ENCODE data around the gene ELMO3. TPM values are rescaled to one million over a fixed set of nuclear protein-coding genes. Genes with fewer than 3 reads are reported as not detected.

Gene ELMO3
- total RNA-seq, 2 experiments from 2014 or later, result 7.6 to 9.4 TPM

GRCh38 chr16:67199808-67200198 lies 872 bp downstream of the ELMO3 start:
- no peak for DNase-seq
- Mint-ChIP-seq H3K27ac (no peak overlapping the region), H3K36me3 (peaks cover 15% of the 10 kb centered on the region), H3K4me3 (no peak overlapping the region), H3K9me3 (no peaks in the 10 kb centered on the region), H3K4me1 (peaks cover 9% of the 10 kb centered on the region), H3K27me3 (no peaks in the 10 kb centered on the region)
- ATAC-seq (ENCODE audit: low read depth), result no peak
- POLR2A ChIA-PET, result no interaction called here

GRCh38 chr16:67200491-67200890 lies 1.6 kb downstream of the ELMO3 start:
- POLR2A ChIA-PET, result no interaction called here
- no peaks in the 10 kb centered on the region for H3K9me3 Mint-ChIP-seq
- no peak overlapping the region for H3K27ac Mint-ChIP-seq

GRCh38 chr16:67201411-67202345 lies 2.7 kb downstream of the ELMO3 start:
- DNase-seq (no peak), ATAC-seq (ENCODE audit: low read depth) (no peak)
- peaks cover 6% of the 10 kb centered on the region for H3K36me3 Mint-ChIP-seq
- H3K4me3 Mint-ChIP-seq, result no peak overlapping the region
- no peaks in the 10 kb centered on the region for H3K27me3 Mint-ChIP-seq
- no peak overlapping the region for H3K27ac Mint-ChIP-seq
- POLR2A ChIA-PET, result no interaction called here
- H3K4me1 Mint-ChIP-seq, result peaks cover 6% of the 10 kb centered on the region
- H3K9me3 Mint-ChIP-seq, result no peaks in the 10 kb centered on the region

More at GRCh38 chr16:67200491-67200890, 1.6 kb downstream of the ELMO3 start:
- ATAC-seq (ENCODE audit: low read depth) (no peak), DNase-seq (no peak)
- peaks cover 15% of the 10 kb centered on the region for H3K36me3 Mint-ChIP-seq
- no peak overlapping the region for H3K4me3 Mint-ChIP-seq
- H3K4me1 Mint-ChIP-seq, result peaks cover 9% of the 10 kb centered on the region
- no peaks in the 10 kb centered on the region for H3K27me3 Mint-ChIP-seq

GRCh38 chr16:67202426-67202825 lies 3.5 kb downstream of the ELMO3 start:
- Mint-ChIP-seq H3K36me3 (peaks cover 2% of the 10 kb centered on the region), H3K27me3 (no peaks in the 10 kb centered on the region), H3K27ac (no peak overlapping the region), H3K4me3 (no peak overlapping the region), H3K4me1 (peaks cover 6% of the 10 kb centered on the region), H3K9me3 (no peaks in the 10 kb centered on the region)
- POLR2A ChIA-PET, result interaction anchor here (0.6 kb wide), 1 partner anchor 44 kb away, joined by 3 read pairs; no protein-coding TSS in a partner anchor
- ATAC-seq (ENCODE audit: low read depth) (no peak), DNase-seq (no peak)

- Mint-ChIP-seq H3K4me1 (peaks cover 6% of the 10 kb centered on the region), H3K27me3 (no peaks in the 10 kb centered on the region)
Observed at GRCh38 chr16:67202956-67203493, 4.1 kb downstream of the ELMO3 start.

GRCh38 chr16:67204076-67204475 lies 5.1 kb downstream of the ELMO3 start:
- Mint-ChIP-seq H3K4me1 (peaks cover 2% of the 10 kb centered on the region), H3K27ac (no peak overlapping the region), H3K36me3 (peaks cover 2% of the 10 kb centered on the region), H3K9me3 (no peaks in the 10 kb centered on the region), H3K4me3 (no peak overlapping the region), H3K27me3 (no peaks in the 10 kb centered on the region)
- DNase-seq (no peak), ATAC-seq (ENCODE audit: low read depth) (no peak)
- POLR2A ChIA-PET, result interaction anchor here (0.7 kb wide), 1 partner anchor 11 kb away, joined by 3 read pairs; no protein-coding TSS in a partner anchor

More at GRCh38 chr16:67202956-67203493, 4.1 kb downstream of the ELMO3 start:
- H3K9me3 Mint-ChIP-seq, result no peaks in the 10 kb centered on the region
- H3K4me3 Mint-ChIP-seq, result no peak overlapping the region
- ATAC-seq (ENCODE audit: low read depth) (no peak), DNase-seq (no peak)
- no peak overlapping the region for H3K27ac Mint-ChIP-seq
- POLR2A ChIA-PET, result interaction anchor here (0.6 kb wide), 1 partner anchor 44 kb away, joined by 3 read pairs; no protein-coding TSS in a partner anchor
- peaks cover 2% of the 10 kb centered on the region for H3K36me3 Mint-ChIP-seq

- DNase-seq, result no peak
- POLR2A ChIA-PET, result interaction anchor here (1.0 kb wide), 1 partner anchor 21 kb away, joined by 4 read pairs; the partner anchor contains the start of gene TMEM208
- Mint-ChIP-seq H3K9me3 (no peaks in the 10 kb centered on the region), H3K27me3 (no peaks in the 10 kb centered on the region), H3K27ac (no peak overlapping the region), H3K36me3 (no peaks in the 10 kb centered on the region), H3K4me1 (peaks cover 3% of the 10 kb centered on the region), H3K4me3 (no peak overlapping the region)
- ATAC-seq (ENCODE audit: low read depth), result no peak
Observed at GRCh38 chr16:67206129-67206837, 7.4 kb downstream of the ELMO3 start.

GRCh38 chr16:67206838-67207248 lies 7.9 kb downstream of the ELMO3 start:
- DNase-seq, result no peak
- H3K27me3 Mint-ChIP-seq, result no peaks in the 10 kb centered on the region
- no peak overlapping the region for H3K4me3 Mint-ChIP-seq
- H3K36me3 Mint-ChIP-seq, result no peaks in the 10 kb centered on the region
- POLR2A ChIA-PET, result interaction anchor here (1.0 kb wide), 1 partner anchor 20 kb away, joined by 4 read pairs; the partner anchor contains the start of gene TMEM208
- no peak overlapping the region for H3K27ac Mint-ChIP-seq
- H3K9me3 Mint-ChIP-seq, result no peaks in the 10 kb centered on the region
- H3K4me1 Mint-ChIP-seq, result peaks cover 3% of the 10 kb centered on the region
- ATAC-seq (ENCODE audit: low read depth), result no peak

- H3K36me3 Mint-ChIP-seq, result no peaks in the 10 kb centered on the region
- POLR2A ChIA-PET, result interaction anchor here (1.0 kb wide), 1 partner anchor 19 kb away, joined by 4 read pairs; the partner anchor contains the start of gene TMEM208
- peaks cover 3% of the 10 kb centered on the region for H3K4me1 Mint-ChIP-seq
- H3K4me3 Mint-ChIP-seq, result no peak overlapping the region
- H3K27ac Mint-ChIP-seq, result no peak overlapping the region
- no peaks in the 10 kb centered on the region for H3K9me3 Mint-ChIP-seq
- no peak for ATAC-seq (ENCODE audit: low read depth)
- no peaks in the 10 kb centered on the region for H3K27me3 Mint-ChIP-seq
- DNase-seq, result no peak
Observed at GRCh38 chr16:67207249-67208091, 8.5 kb downstream of the ELMO3 start.

GRCh38 chr16:67208154-67208896 lies 9.4 kb downstream of the ELMO3 start:
- H3K9me3 Mint-ChIP-seq, result no peaks in the 10 kb centered on the region
- H3K36me3 Mint-ChIP-seq, result no peaks in the 10 kb centered on the region
- POLR2A ChIA-PET, result interaction anchor here (0.6 to 1.4 kb wide), 3 partner anchors 10 to 29 kb away, joined by 3 to 4 read pairs (median 3); no protein-coding TSS in a partner anchor
- no peaks in the 10 kb centered on the region for H3K27me3 Mint-ChIP-seq
- peaks cover 3% of the 10 kb centered on the region for H3K4me1 Mint-ChIP-seq
- DNase-seq (no peak), ATAC-seq (ENCODE audit: low read depth) (no peak)
- H3K27ac Mint-ChIP-seq, result no peak overlapping the region
- no peak overlapping the region for H3K4me3 Mint-ChIP-seq

- POLR2A ChIA-PET, result interaction anchor here (1.1 to 1.4 kb wide), 2 partner anchors 17 to 27 kb away, joined by 3 to 5 read pairs; partner anchors contain the start of gene TMEM208
- Mint-ChIP-seq H3K4me3 (no peak overlapping the region), H3K9me3 (no peaks in the 10 kb centered on the region), H3K27me3 (no peaks in the 10 kb centered on the region), H3K36me3 (no peaks in the 10 kb centered on the region), H3K27ac (no peak overlapping the region), H3K4me1 (peaks cover 3% of the 10 kb centered on the region)
- DNase-seq (no peak), ATAC-seq (ENCODE audit: low read depth) (no peak)
Observed at GRCh38 chr16:67209565-67209964, 10.6 kb downstream of the ELMO3 start.

All from activated naive CD8-positive, alpha-beta T cell treated with anti-CD3 and anti-CD28 coated beads, Interleukin-2, amount 10 ng/mL, durations not matched to agents 7 days and 5 days (primary cell).